Muscle of arm (tissue), 12 donors: ENCODE results near the gene ATP6V0C. TPM values are rescaled to one million over a fixed set of nuclear protein-coding genes. Genes with fewer than 3 reads are reported as not detected.

Experiments
- DNase-seq: peaks from one replicate; pipeline ENCODE4 v3.0.0-alpha.2; 2013
- polyA plus RNA-seq, 12 donors: library from polyadenylated mRNA; unstranded; fragments of 120-200 nt; gene quantifications; one replicate each; pipeline ENCODE4 v1.2.1, GENCODE V29; 2013; ENCODE audit not compliant: insufficient read length in 12 of 12

ATP6V0C gene
- polyA plus RNA-seq, 12 donors: 57.8 to 244 (median 85.7) TPM; not detected in 1

DNA sequence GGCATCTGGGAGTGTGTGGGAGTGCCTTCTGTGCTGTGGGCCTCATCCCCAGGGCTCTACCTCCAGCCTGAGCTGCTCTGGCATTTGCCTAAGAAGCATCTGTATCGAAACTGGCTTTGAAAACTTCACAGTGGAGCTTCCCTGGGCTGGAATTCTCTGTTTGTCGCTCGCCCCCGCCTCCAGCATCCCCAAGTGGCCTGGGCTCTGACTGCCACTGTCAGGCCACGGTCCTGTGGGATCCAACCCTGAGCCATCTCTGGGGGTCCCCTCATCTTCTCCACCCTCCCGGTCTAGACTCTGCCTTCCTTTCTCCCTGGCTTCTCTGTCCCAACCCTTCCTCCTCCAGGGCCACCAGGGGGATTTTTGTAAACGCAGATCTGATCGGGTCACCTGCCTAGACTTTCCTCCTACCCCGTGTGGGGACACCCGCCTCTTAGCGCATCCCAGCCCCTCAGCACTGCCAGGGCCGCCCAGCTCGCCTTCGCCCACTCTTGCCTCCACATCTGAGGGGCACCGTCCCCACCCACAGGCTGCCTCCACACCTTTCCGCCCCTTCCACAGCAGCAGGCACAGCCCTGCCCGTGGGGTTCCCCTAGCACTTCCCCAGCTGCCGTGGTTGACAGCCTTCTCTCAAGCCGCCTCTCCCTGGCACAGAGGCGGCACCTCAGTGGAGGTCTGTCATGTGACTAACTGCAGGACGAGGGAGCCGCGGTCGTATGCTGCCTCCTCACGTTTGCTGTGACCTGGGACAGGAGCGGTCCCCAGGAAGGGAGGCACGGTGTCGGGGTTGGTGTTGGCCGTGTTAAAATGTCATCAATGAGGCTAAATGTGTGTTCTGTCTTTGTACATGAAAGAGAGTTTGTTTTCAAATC is 26.9 kb upstream of the ATP6V0C start:
- DNase-seq: no peak

DNA sequence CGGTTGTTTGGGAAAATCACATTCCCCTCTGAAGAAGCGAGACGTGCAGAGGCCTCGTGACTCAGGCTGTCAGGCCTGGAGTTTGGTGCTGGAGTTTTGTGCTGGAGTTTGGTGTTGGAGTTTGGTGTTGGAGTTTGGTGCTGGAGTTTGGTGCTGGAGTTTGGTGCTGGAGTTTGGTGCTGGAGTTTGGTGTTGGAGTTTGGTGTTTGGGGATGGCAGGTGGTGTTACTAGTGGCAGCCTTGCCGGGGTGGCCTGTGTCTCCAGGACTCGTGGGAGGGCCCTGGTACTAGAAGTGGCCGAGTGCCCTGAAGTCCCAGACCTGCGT is 26.3 kb upstream of the ATP6V0C start:
- DNase-seq: no peak

DNA sequence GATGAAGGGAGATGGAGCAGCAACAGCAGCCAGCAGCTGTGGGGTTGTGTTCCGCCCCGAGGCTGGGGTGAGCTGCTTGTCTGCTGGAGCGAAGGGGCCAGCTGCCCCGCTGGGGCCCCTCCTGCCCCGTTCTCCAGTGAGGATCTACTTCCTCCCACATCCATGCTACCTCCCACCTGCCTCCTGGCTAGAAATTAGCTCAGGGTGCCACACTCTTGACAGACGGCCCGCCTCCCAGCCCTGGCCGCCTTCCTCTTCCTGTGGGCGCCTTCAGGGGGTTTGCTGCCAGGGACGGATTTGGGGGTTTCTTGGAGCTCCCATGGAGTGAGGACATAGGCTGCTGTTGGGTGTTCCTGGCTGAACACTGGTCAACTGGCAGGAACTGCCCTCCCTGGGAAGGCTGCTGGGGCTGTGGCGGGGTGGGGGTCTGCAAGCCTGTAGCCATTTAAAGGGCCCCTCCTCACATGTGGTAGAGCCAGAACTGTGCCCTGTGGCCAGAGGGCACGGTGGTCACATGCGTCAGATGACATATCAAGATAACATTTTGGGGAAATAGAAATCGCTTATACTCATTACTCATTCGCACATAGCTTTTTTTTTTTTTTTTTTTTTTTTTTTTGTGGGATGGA is 25.7 kb upstream of the ATP6V0C start:
- no peak for DNase-seq

DNA sequence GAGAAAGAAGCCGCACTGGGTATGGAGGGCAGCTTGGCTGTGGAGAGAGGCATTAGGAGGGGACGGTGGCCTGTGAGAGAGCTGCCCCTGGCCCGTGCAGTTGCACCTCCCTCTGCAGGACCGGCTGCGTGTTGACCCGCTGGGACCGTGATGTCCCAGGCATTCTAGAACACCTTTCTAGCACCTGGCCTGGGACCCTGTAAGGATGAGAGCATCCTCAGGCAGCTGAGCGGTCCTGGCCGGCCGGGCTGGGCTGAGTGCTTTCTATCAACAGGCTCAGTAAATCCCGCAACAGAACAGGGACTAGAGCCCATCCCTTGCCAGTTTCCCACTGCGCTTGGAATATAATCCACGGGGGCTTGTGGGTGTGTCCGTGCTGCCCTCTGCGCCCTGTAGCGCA is 24.2 kb upstream of the ATP6V0C start:
- no peak for DNase-seq

DNA sequence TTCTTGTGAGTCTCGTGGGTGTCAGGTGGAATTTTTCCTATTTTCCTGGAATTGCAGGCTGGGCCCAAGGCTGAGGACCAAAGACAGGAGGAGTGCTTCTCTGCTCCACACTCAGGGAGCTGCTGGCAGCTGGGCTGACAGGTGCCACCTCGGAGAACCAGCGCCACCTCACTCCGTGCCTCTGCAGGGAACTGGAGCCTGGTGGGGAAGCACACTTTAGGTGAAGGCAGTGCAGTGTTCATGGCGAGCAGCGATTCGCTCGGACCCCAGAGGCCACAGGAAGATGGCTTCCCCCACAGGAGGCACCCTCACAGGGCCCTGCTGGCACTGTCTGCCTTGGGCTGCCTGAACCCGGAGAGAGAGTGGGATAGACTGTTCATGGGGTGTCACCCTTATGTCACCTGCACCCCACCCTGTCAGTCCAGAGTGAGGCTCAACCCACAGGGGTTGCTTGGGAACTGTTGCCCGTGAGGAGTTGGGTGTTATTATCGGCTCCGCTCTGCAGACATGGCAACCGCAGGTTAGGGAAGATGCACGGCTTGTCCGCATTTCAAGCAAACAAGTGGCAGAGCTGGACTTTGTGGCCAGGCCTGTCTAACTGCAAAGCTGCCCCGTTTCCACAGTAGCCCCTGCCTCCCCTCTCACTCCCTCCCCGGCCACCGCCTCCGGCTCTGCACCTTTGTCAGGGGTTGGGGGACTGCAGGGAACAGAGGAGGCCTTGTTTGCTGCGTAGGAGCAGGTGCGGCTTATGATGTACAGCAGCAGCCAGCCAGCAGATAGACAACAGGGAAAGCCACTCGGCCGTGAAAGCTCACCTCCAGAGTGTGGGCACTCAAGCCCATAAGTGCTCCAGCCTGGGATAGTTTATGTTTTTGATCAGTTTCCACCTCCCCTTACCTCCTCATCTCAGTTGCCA is 23.3 kb upstream of the ATP6V0C start:
- DNase-seq: no peak

DNA sequence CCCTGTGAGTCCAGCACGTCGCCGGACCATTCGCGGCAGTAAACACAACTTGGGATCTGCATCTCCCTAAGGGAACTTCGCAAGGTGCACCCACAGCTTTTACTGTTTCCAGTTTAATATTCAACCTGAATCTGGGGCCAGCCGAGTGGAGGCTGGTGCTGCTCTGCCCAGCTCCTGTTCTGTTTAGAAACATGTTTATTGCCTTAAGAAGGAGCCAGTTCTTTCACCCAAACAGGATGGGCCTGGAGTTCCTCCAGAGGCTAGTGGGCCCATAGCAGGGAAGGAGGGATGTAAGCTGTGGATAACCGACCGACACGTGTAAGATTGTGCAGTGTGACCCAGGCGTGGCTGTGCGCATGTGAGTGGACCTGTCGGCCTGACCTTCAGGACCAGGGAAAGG is 21.5 kb upstream of the ATP6V0C start:
- DNase-seq: no peak

DNA sequence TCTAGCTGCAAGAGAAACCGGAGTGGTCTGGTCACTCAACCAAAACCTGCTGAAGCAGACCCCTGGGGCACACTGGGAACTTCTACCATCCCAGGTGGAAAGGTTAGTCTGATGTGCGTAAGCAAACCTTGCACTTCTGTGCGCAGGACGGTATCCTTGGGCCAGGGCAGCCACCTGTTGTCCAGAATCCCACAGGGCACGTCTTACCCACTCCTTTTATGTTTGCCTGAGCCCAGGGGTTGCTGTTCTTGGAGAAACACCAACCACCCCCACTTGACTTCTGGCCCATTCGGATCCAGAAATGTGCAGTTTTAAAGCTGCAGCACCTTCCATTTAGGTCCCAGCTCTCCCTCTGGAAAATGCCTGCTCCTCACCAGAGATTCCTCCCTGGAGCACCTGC is 20.1 kb upstream of the ATP6V0C start:
- DNase-seq: no peak

DNA sequence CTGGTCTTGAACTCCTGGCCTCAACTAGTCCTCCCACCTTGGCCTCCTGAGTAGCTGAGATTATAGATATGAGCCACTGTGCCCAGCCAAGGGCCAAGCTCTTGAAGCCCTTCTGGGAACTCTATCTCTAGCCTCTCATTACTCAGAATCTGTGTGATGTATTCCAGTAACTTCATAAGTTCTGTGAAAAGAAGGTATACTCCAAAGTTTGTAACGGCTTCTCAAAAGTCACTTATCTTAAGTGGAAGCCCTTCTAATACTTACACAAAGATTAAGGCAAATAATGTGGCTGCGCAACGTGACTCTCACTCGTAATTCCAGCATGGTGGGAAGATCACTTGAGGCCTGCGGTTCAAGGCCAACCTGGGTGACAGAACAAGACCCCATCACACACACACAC is 19.1 kb upstream of the ATP6V0C start:
- DNase-seq: no peak

DNA sequence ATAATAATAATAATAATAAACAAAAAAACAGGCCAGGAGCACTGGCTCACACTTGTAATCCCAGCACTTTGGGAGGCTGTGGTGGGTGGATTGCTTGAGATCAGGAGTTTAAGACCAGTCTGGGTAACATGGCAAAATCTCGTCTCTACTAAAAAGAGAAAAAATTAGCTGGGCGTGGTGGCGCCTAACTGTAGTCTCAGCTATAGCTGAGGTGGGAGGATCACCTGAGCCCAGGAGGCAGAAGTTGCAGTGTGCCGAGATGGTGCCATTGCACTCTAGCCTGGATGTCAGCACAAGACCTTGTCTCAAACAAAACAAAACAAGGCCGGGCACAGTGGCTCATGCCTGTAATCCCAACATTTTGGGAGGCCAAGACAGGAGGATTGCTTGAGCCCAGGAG is 18.7 kb upstream of the ATP6V0C start:
- DNase-seq: no peak

DNA sequence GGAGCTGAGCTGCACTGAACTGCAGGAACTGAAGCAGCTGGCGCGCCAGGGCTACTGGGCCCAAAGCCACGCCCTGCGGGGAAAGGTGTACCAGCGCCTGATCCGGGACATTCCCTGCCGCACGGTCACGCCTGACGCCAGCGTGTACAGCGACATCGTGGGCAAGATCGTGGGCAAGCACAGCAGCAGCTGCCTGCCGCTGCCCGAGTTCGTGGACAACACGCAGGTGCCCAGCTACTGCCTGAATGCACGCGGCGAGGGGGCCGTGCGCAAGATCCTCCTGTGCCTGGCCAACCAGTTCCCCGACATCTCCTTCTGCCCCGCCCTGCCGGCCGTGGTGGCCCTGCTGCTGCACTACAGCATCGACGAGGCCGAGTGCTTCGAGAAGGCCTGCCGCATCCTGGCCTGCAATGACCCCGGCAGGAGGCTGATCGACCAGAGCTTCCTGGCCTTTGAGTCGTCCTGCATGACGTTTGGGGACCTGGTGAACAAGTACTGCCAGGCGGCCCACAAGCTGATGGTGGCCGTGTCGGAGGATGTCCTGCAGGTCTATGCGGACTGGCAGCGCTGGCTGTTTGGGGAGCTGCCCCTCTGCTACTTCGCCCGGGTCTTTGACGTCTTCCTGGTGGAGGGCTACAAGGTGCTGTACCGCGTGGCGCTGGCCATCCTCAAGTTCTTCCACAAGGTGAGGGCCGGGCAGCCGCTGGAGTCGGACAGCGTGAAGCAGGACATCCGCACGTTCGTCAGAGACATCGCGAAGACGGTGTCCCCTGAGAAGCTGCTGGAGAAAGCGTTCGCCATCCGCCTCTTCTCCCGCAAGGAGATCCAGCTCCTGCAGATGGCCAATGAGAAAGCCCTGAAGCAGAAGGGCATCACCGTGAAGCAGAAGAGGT is 17.3 kb upstream of the ATP6V0C start:
- DNase-seq: no peak

DNA sequence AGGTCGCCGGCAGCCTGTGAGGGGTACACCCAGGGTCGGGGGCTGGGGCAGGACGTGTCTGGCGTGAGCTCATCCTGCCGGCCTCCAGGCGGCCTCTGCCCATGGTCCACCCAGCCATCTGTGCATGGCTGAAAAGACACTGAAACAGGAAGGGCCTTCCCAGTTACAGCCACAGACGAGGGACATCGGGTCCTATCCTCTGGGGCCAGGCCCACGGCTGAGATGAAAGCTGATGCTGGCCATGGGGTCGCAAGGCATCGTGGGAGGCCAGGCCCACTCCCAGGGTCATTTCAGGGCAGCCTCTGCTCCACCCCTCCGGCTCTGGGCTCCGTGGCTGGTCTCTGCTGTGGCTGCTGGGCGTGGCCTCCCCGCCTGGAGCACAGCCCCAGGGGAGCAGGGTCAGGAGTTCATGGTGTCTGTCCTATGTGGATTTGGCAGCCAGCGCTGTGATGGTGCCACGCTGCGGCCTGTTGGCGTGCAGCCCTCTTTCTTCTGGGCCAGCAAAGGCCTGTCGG is 16.6 kb upstream of the ATP6V0C start:
- no peak for DNase-seq

DNA sequence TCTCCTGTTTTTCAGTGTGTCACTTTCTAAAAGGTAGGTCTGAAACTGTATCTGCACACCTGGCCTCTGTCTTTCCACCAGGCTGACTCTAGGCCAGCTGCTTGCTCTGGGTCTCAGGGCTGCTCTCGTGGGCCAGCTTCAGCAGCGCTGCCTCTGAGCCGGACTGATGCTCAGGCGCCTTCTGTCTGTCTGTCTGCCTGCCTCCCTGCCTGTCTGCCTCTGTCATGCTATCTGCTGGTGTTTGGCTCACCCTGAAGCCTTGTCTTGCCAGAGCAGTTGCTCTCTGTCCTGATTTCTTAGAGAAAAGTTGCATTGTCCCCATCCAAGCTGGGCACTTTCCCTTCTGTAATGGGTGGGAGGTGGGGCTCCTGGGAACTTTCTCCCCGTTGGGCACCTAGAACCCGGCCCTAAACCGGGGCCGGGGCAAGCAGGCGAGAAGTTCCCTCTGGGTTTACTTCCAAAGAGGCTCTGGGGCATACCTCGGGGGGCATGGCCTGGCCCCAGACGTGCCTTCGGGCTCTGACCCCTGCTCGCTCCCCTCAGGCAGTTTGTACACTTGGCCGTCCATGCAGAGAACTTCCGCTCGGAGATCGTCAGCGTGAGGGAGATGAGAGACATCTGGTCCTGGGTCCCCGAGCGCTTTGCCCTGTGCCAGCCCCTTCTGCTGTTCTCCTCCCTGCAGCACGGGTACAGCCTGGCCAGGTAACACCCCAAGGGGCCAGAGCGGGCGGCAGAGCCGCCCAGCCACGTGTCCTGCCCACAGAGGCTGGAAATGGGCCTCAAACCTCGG is 15.9 kb upstream of the ATP6V0C start:
- no peak for DNase-seq

DNA sequence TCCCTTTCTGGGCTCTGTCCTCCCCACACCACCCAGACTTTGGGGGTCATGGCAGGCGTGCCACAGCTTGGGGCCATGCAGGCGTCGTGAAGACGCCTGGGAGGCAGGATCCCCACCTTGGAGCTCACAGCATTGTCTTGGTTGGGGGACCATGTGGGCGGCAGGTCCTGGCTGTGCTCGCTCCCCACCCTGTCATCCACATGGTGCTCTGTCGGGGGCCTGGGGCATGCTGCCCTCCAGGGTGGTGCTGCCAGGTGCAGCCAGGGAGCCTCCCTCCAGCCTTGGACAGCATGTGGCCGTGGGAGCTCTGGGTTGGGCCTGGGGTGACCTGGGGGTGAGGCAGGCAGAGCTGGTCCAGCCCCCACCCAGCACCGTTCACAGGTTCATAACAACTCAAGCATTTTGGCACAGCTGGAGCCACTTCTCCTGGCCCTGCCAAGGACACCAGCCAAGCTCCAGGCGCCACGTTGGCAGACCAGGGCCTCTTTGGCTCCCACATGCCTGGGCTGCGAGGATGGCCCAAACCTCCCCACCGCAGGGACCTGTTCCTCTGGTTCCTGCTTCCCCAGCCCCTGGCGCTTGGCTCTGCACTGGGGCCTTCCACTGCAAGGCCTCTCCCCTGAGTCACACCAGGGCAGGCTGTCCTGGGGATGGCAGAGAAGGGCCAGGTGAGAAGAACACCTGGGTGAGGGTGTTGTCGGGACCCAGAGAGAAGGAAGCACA is 15.1 kb upstream of the ATP6V0C start:
- DNase-seq: no peak

DNA sequence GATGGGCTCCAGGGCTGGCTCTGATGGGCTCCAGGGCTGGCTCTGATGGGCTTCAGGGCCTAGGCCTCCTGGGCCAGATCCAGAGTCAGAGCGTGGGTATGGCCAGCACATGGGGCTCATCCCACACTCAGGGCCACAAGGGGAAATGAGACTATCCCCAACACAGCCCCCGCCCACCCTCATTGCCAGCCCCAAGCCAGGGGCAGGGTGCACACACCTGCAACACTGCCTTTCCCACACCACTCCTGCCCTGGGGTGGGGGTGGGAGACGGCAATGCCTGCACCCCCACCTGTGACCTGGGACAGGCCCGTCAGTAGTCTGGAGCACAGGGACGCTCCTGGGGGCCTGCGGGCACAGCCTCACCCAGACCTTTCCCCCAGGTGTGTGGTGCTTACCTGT is 14.3 kb upstream of the ATP6V0C start:
- DNase-seq: no peak

DNA sequence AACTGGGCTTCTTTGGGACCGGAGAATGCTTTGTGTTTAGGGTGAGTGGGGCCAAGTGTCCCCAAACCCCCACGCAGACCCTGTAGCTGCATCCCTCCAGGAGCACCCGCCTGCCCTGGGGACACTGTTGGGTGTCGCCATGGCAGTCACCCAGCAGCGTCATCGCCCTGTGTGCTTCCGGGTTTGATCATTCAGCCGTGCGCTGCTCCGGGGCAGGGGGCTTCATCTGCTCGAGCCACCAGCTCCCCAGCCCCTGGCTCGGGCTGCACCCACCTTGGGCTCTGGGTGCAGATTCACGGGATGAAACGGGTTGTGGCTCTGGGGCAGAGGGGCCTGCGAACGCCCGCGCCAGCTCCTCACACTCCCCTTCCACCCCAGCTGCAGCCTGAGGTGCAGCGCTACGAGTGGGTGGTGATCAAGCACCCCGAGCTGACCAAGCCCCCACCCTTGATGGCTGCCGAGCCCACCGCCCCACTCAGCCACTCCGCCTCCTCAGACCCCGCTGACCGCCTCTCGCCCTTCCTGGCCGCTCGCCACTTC is 13.8 kb upstream of the ATP6V0C start:
- no peak for DNase-seq

DNA sequence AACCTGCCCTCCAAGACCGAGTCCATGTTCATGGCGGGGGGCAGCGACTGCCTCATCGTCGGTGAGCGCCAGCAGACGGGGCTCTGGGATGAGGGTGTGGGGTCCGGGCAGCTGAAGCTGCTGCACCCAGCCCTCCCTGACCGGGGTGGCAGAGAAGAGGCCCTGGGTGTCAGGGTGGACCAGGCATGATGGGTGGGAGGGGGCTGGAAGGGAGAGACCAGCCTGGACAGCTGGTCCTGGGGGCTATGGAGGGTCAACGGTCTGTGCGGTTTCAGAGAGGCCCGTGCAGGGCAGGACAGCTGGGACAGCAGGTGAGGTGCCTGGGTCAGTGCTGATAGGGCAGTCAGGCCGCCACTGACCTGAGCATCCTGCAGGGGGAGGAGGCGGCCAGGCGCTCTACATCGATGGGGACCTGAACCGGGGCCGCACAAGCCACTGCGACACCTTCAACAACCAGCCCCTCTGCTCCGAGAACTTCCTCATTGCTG is 13.3 kb upstream of the ATP6V0C start:
- no peak for DNase-seq

DNA sequence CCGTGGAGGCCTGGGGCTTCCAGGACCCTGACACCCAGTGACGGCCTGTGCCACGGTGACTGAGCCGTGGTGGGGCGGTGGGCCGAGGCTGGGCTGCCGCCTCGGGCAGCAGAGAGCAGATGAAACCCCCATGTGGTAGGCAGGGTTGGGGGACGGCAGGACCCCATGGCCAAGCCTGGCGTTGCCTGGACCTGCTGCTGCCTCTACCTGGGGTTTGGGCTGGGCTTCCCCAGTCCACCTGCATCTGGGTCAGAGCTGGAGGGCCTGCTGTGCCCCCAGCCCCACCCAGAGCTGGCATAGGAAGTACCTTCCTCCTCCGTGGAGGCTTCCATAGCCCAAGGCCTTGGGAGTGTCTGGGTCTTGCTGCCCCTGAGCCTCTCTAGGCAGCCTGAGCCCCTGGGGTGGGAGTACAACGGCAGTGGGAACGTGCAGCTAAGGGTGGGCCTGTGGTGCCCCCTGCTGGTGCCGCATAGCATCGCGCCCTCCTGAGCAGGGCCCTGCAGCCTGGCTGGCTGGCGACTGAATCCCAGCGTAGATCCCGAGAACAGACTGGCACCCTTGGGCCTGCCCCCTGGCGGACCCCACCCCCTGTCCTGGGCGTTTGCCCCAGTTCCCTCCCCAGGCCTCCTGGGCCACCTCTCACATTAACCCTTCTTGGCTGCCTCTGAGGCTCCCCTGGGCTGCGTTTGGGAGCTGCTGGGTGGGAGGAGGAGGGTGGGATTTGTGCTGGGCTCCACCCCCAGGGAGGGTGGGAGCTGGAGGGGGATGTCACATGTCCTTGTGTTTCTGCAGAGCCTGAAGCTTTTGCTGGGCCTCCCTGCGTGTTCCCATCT is 12.6 kb upstream of the ATP6V0C start:
- peak; percentile 92 for DNase-seq
